Muscle layer of duodenum (tissue), 2 donors: ENCODE measurements around the gene TIMP1.

Experiments
- H3K27ac ChIP-seq: one replicate; pipeline ENCODE4 v1.7.0; 2013; ENCODE audit warnings: mild to moderate bottlenecking, low read length
- H3K27me3 ChIP-seq: one replicate; pipeline ENCODE4 v1.7.0; 2013; ENCODE audit warnings: low read depth, mild to moderate bottlenecking, control low read depth, low read length
- H3K36me3 ChIP-seq, 2 donors: one replicate each; pipeline ENCODE4 v1.7.0; 2013; ENCODE audit warnings: low read length in 2 of 2, control low read depth in 1 of 2, mild to moderate bottlenecking in 1 of 2; ENCODE audit not compliant: insufficient read depth in 2 of 2, control insufficient read depth in 1 of 2
- H3K4me1 ChIP-seq, 2 donors: one replicate each; pipeline ENCODE4 v1.7.0; 2013; ENCODE audit warnings: low read length in 2 of 2, mild to moderate bottlenecking in 2 of 2, control low read depth in 1 of 2, moderate library complexity in 1 of 2; ENCODE audit not compliant: insufficient read depth in 2 of 2, control insufficient read depth in 1 of 2
- H3K4me3 ChIP-seq, 2 donors: one replicate each; pipeline ENCODE4 v1.7.0; 2013; ENCODE audit warnings: low read length in 2 of 2, low read depth in 1 of 2, mild to moderate bottlenecking in 1 of 2
- H3K9me3 ChIP-seq, 2 donors: one replicate each; pipeline ENCODE4 v1.7.0; 2013; ENCODE audit warnings: low read length in 2 of 2, control low read depth in 1 of 2, mild to moderate bottlenecking in 1 of 2; ENCODE audit not compliant: control insufficient read depth in 1 of 2
- donor health status: healthy.

TIMP1 gene

DNA sequence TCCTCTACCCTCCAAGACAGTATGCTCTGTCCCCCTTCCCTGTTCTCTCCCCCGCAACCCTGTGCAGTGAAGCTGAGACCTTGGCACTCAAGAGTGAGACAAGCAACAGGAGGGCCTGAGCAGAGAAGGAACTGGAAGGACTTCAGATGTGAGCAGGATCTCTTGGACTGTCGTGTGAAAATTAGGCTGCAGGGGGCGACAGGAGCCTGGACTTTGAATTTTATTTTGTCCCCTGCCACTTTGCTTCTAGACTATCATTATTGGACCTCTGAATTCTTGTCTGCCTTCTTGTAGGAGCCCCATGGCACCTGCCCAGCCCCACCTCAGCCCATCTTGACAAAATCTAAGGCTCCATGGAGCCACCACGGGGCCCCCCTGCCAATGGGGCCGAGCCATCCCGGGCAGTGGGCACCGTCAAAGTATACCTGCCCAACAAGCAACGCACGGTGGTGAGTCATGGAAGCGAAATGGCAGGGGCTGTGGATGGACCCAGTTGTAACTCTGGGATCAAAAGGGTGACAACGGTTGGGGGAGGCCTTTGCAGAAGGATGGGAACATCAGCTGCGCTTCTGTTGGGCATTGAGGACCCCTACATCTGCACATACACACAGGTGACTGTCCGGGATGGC, 19.5 kb upstream of the TIMP1 start:
- H3K4me3 ChIP-seq = no peak overlapping the region
- H3K36me3 ChIP-seq = peaks cover 24 to 37% of the 10 kb centered on the region in 2 donors
- H3K27me3 ChIP-seq = no peaks in the 10 kb centered on the region
- no peaks in the 10 kb centered on the region for H3K9me3 ChIP-seq
- H3K4me1 ChIP-seq = peaks cover 0 to 13% of the 10 kb centered on the region in 2 donors
- H3K27ac ChIP-seq = no peak overlapping the region

DNA sequence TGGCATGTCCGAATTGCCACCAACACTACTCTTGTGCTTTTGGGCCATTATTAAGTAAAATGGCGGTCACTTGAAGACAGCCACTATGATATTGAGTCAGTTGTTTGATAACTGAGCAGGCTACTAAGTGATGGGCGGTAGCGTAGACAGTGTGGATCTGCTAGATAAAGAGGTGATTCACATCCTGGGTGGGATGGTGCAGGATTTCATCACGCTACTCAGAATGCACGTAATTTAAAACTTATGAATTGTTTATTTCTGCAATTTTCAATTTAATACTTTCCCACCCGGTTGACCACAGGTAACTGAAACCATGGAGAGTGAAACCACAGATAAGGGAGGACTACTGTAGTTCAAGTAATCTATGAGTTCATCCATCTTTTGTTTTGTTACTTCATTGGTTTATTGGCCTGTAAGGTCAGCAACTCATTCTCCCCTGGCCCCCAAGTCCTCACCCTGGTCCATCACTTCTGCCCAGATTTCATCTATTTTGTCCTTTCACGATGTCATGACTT, 18.4 kb upstream of the TIMP1 start:
- H3K27me3 ChIP-seq = no peaks in the 10 kb centered on the region
- H3K4me1 ChIP-seq = peaks cover 0 to 13% of the 10 kb centered on the region in 2 donors
- H3K27ac ChIP-seq = no peak overlapping the region
- H3K4me3 ChIP-seq = no peak overlapping the region
- H3K36me3 ChIP-seq = peaks cover 25 to 48% of the 10 kb centered on the region in 2 donors
- no peaks in the 10 kb centered on the region for H3K9me3 ChIP-seq

DNA sequence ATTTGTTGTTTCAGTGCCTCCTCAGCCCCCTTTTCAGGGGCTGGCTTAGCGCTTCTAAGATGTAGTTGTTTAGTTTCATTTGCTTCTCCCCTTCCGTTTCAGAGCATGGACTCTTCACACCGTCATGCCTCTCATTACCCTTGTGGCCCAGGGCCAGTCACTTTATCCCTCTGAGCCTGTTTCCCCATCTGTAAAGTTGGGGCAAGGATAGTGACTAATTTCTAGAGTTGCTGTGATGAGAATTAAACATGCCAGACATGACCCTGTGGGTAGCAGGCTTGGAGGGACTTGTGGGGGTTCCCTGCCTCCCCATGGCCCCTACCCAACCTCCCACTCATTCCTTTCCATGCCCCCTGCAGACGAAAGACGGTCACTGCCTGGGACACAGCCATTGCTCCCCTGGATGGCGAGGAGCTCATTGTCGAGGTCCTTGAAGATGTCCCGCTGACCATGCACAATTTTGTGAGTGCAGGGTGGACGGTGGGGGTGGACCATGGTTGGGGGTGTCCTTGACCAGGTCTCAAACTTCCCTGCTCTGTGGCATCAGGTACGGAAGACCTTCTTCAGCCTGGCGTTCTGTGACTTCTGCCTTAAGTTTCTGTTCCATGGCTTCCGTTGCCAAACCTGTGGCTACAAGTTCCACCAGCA, 17.7 kb upstream of the TIMP1 start:
- Histone ChIP-seq H3K27ac (no peak overlapping the region), H3K27me3 (no peaks in the 10 kb centered on the region), H3K4me3 (no peak overlapping the region), H3K9me3 (no peaks in the 10 kb centered on the region), H3K36me3 (peaks cover 31 to 55% of the 10 kb centered on the region in 2 donors), H3K4me1 (peaks cover 0 to 13% of the 10 kb centered on the region in 2 donors)

DNA sequence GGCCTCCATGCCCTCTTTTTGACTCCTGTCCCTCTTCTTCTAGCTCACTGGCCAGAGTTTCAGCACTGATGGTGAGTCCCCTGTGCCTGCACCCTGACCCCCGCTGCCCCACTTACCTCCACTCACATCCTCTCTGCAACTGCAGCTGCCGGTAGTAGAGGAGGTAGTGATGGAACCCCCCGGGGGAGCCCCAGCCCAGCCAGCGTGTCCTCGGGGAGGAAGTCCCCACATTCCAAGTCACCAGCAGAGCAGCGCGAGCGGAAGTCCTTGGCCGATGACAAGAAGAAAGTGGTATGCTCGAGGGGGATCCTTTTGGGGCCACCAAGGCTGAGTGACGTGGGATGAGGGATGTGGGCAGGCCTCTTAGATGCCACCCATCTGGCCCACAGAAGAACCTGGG, 15.4 kb upstream of the TIMP1 start:
- no peak overlapping the region for H3K27ac ChIP-seq
- H3K4me1 ChIP-seq = peaks cover 0 to 12% of the 10 kb centered on the region in 2 donors
- peaks cover 31 to 77% of the 10 kb centered on the region in 2 donors for H3K36me3 ChIP-seq
- no peaks in the 10 kb centered on the region for H3K27me3 ChIP-seq
- H3K4me3 ChIP-seq = no peak overlapping the region
- H3K9me3 ChIP-seq = no peaks in the 10 kb centered on the region

DNA sequence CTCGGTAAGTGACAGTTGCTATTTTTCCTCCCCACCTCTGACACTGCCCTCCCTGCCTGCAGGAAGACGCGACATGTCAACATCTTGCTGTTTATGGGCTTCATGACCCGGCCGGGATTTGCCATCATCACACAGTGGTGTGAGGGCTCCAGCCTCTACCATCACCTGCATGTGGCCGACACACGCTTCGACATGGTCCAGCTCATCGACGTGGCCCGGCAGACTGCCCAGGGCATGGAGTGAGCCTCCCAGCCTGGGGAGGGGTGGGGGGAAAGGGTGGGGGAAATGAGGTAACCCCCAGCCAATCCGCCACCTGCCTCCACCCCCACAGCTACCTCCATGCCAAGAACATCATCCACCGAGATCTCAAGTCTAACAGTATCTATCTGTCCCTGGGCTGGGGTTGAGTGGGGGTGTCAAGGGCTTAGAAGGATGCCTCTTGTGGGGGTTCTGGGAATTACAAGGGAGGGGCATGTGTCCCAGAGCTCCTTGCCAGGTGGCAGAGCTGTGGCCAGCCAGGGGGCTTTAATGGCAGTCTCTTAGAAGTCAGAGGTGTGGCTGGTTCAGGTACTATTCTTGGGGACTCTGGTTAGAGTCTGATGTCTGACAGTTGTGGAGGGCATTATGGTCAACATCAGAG, 13.5 kb upstream of the TIMP1 start:
- H3K4me1 ChIP-seq = no peaks in the 10 kb centered on the region
- H3K27me3 ChIP-seq = no peaks in the 10 kb centered on the region
- peaks cover 25 to 69% of the 10 kb centered on the region in 2 donors for H3K36me3 ChIP-seq
- H3K9me3 ChIP-seq = no peaks in the 10 kb centered on the region
- no peak overlapping the region for H3K27ac ChIP-seq
- no peak overlapping the region for H3K4me3 ChIP-seq

DNA sequence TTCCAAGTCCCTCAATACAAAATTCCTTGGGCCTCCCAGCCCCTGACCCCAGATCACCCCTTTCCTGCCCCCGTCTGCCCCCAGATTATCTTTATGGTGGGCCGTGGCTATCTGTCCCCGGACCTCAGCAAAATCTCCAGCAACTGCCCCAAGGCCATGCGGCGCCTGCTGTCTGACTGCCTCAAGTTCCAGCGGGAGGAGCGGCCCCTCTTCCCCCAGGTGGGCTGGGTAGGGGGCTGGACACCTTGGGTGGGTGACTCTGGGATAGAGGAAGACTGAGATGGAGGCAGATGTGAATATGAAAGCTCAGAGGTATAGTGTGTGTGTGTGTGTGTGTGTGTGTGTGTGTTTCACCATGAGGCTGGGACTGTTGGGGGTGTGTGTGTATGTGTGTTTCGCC, 11.4 kb upstream of the TIMP1 start:
- no peak overlapping the region for H3K27ac ChIP-seq
- no peak overlapping the region for H3K4me3 ChIP-seq
- H3K9me3 ChIP-seq = no peaks in the 10 kb centered on the region
- peaks cover 0 to 7% of the 10 kb centered on the region in 2 donors for H3K4me1 ChIP-seq
- peaks cover 13 to 56% of the 10 kb centered on the region in 2 donors for H3K36me3 ChIP-seq
- no peaks in the 10 kb centered on the region for H3K27me3 ChIP-seq

DNA sequence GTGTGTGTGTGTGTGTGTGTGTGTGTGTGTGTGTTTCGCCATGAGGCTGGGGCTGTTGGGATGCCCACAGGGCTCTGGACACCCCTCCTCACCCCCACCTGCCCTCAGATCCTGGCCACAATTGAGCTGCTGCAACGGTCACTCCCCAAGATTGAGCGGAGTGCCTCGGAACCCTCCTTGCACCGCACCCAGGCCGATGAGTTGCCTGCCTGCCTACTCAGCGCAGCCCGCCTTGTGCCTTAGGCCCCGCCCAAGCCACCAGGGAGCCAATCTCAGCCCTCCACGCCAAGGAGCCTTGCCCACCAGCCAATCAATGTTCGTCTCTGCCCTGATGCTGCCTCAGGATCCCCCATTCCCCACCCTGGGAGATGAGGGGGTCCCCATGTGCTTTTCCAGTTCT, 11.0 kb upstream of the TIMP1 start:
- Histone ChIP-seq H3K4me3 (no peak overlapping the region), H3K27ac (no peak overlapping the region), H3K36me3 (peaks cover 13 to 56% of the 10 kb centered on the region in 2 donors), H3K9me3 (no peaks in the 10 kb centered on the region), H3K4me1 (peaks cover 0 to 7% of the 10 kb centered on the region in 2 donors), H3K27me3 (no peaks in the 10 kb centered on the region)

DNA sequence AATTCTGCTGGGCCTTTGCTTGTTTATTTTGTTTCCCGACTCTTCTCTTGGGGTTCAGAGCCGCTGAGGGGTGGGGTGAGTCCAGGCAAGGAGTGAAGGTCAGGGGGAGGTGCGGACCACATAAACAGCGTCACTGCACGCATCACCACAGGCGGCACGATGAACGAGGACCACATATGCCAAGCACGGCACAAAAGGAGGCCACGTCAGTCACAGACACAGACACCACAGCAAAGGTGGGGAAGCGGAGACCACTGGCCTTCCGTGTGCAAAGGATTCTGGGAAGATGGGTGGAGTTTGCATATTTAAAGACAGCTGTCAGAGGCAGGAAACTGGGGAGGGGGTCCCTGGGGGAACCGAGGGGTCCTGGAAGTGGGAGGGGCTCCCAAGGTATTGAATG, 10.3 kb upstream of the TIMP1 start:
- Histone ChIP-seq H3K36me3 (peaks cover 13 to 51% of the 10 kb centered on the region in 2 donors), H3K27ac (no peak overlapping the region), H3K27me3 (no peaks in the 10 kb centered on the region), H3K4me3 (no peak overlapping the region), H3K4me1 (peaks cover 0 to 7% of the 10 kb centered on the region in 2 donors), H3K9me3 (no peaks in the 10 kb centered on the region)

DNA sequence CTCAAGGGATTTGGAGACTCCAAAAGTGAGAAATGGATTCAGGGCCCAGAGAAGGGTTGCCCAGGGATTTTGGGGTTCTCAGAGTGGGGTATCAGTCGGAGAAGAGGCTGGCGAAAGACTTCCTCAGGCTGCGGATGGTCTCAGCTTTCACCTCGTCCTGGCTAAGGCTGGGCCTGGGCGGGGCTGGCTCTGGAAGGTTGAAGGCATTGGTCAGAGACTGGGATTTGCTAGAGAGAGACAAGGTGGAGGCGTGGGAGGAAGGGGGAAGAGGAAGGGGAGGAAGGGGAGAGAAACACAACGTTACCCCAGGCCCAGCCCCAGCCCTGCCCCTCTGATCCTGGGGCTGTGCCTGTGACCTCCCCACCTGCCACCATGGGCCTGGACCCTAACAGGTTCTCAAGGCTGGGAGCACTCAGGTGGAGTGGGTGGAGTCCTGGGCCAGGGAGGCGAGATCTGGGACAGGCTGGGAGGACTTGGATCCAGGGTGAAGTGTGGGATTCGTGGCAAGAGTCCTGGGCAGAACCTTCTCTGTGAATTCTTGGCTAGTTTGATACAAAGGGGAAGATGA, 9.4 kb upstream of the TIMP1 start:
- peaks cover 6 to 41% of the 10 kb centered on the region in 2 donors for H3K36me3 ChIP-seq
- no peaks in the 10 kb centered on the region for H3K27me3 ChIP-seq
- H3K4me3 ChIP-seq = no peak overlapping the region
- peaks cover 0 to 7% of the 10 kb centered on the region in 2 donors for H3K4me1 ChIP-seq
- no peak overlapping the region for H3K27ac ChIP-seq
- no peaks in the 10 kb centered on the region for H3K9me3 ChIP-seq

DNA sequence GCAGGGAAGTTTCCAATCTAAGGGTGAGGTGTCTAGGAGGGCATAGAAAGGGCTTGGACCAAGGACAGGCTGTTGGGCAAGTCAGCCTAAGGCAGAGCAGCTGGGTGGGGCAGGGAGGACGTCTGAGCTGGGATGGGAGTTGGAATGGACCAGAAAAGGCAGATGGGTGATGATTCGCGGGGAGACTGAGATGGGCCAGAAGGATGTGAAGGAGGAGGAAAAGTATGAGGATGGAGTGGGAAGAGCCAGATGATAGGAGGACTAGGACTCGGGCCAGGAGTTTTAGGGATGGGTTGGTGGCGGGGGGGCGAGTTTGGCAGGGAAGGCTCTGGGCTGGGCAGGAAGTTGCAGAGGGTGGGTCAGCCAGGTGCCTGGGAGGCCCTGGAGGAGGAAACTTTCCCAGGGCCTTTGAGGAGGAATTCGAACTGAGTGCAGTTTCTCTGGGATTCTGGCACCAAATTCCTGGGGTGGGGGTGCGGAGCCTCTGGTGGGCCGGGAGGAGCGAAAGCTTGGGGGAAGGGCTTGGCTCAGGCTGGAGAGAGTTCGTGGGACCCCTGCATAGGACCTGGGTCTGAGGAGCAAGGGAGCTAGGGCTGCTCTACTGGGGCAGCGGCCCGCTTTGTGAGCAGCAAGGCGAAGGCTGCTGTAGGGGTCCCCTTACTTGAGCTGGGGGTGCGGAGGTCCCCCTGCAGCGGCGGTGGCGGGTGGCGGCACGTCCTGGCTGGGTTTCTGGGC, 8.7 kb upstream of the TIMP1 start:
- no peaks in the 10 kb centered on the region for H3K27me3 ChIP-seq
- peaks cover 0 to 7% of the 10 kb centered on the region in 2 donors for H3K4me1 ChIP-seq
- no peak overlapping the region for H3K4me3 ChIP-seq
- H3K27ac ChIP-seq = no peak overlapping the region
- peaks cover 6 to 35% of the 10 kb centered on the region in 2 donors for H3K36me3 ChIP-seq
- no peaks in the 10 kb centered on the region for H3K9me3 ChIP-seq
